Activated T-cell treated with anti-CD3 and anti-CD28 coated beads, Interleukin-2, amount 50 U/mL, for 24 hours (primary cell): ENCODE data around the gene SYTL1.

ENCODE experiments used
- DNase-seq: peaks from one replicate; pipeline ENCODE4 v3.0.0-alpha.2; 2020
- H3K27ac Mint-ChIP-seq: 2 replicates; pipeline ENCODE4 v1.8.0; 2020; ENCODE audit warnings: mild to moderate bottlenecking, mixed read lengths
- H3K27me3 Mint-ChIP-seq: 2 replicates; pipeline ENCODE4 v1.8.0; 2020; ENCODE audit warnings: mixed read lengths
- H3K36me3 Mint-ChIP-seq: 2 replicates; pipeline ENCODE4 v1.8.0; 2020; ENCODE audit warnings: low read depth, mixed read lengths
- H3K4me1 Mint-ChIP-seq: 2 replicates; pipeline ENCODE4 v1.8.0; 2020; ENCODE audit warnings: low read depth, mixed read lengths
- H3K4me3 Mint-ChIP-seq: 2 replicates; pipeline ENCODE4 v1.8.0; 2020; ENCODE audit warnings: mild to moderate bottlenecking, moderate library complexity, mixed read lengths
- H3K9me3 Mint-ChIP-seq: 2 replicates; pipeline ENCODE4 v1.8.0; 2020; ENCODE audit warnings: mixed read lengths

Gene SYTL1

GRCh38 chr1:27341525-27342252, at the start of gene SYTL1:
Gene SYTL1 (plus strand): TSS chr1:27342022. CDS start chr1:27345335, 3,313 bp downstream.
- H3K27me3 Mint-ChIP-seq = no peaks in the 10 kb centered on the region
- peaks cover 58% of the 10 kb centered on the region for H3K4me1 Mint-ChIP-seq

GRCh38 chr1:27292106-27292505, 49.7 kb upstream of the SYTL1 start:
- H3K27ac Mint-ChIP-seq = no peak overlapping the region
- no peak for DNase-seq
- no peaks in the 10 kb centered on the region for H3K4me1 Mint-ChIP-seq
- no peak overlapping the region for H3K4me3 Mint-ChIP-seq
- no peaks in the 10 kb centered on the region for H3K9me3 Mint-ChIP-seq
- no peaks in the 10 kb centered on the region for H3K27me3 Mint-ChIP-seq
- peaks cover 44% of the 10 kb centered on the region for H3K36me3 Mint-ChIP-seq

More at GRCh38 chr1:27341525-27342252, at the start of gene SYTL1:
- peak within 1 kb of the TSS; percentile 79 for H3K4me3 Mint-ChIP-seq
- peak; percentile 79 for DNase-seq
- H3K9me3 Mint-ChIP-seq = no peaks in the 10 kb centered on the region
- H3K36me3 Mint-ChIP-seq = peaks cover 22% of the 10 kb centered on the region
- H3K27ac Mint-ChIP-seq = peak within 1 kb of the TSS; percentile 87

GRCh38 chr1:27293915-27294314, 47.9 kb upstream of the SYTL1 start:
- no peaks in the 10 kb centered on the region for H3K27me3 Mint-ChIP-seq
- DNase-seq = no peak
- no peak overlapping the region for H3K27ac Mint-ChIP-seq
- no peaks in the 10 kb centered on the region for H3K4me1 Mint-ChIP-seq
- H3K36me3 Mint-ChIP-seq = peaks cover 41% of the 10 kb centered on the region
- no peak overlapping the region for H3K4me3 Mint-ChIP-seq
- H3K9me3 Mint-ChIP-seq = no peaks in the 10 kb centered on the region

DNA sequence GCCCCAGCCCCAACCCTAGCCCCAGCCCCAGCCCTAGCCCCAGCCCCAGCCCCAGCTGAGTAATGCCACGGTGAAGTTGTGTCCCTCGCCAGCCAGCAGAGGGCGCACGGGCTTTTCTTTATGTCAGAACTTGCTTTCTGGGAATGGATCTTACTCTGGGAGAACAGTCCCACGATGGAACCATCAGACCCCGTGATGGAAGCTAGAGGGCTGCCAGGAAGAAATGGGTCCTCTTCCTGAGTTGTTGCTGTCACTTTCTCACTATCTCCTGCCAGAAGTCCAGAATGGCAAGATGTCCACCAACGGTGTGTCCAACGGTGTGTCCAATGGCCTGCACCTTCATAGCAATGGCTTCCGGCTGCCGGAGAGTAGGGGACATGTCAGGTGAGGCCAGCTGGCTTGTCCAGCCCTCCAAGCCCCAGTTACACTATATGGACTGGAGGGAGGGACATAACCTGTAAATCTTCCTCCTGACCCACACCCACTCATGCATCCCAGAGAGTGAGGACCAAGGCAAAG, 45.0 kb upstream of the SYTL1 start:
- no peak overlapping the region for H3K4me3 Mint-ChIP-seq
- H3K4me1 Mint-ChIP-seq = no peaks in the 10 kb centered on the region
- peak; percentile 80 for DNase-seq
- H3K36me3 Mint-ChIP-seq = peaks cover 49% of the 10 kb centered on the region
- H3K9me3 Mint-ChIP-seq = no peaks in the 10 kb centered on the region
- no peak overlapping the region for H3K27ac Mint-ChIP-seq
- H3K27me3 Mint-ChIP-seq = no peaks in the 10 kb centered on the region

DNA sequence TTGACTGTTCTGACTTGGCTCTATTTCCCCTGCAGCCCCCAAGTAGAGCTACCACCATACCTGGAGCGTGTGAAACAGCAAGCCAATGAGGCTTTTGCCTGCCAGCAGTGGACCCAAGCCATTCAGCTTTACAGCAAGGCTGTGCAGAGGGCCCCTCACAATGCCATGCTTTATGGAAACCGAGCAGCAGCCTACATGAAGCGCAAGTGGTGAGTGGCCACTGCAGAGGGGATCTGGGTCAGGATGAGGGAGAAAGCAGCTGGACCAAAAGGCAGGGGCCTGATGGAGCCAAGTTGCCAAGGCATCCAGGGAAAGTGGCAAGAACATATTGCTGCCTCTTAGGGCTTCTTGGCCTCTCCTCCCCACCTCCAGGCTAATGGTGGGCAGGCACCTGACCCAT, 43.9 kb upstream of the SYTL1 start:
- Mint-ChIP-seq H3K36me3 (peaks cover 51% of the 10 kb centered on the region), H3K4me1 (no peaks in the 10 kb centered on the region), H3K27ac (no peak overlapping the region), H3K4me3 (no peak overlapping the region), H3K9me3 (no peaks in the 10 kb centered on the region), H3K27me3 (no peaks in the 10 kb centered on the region)
- DNase-seq = no peak

DNA sequence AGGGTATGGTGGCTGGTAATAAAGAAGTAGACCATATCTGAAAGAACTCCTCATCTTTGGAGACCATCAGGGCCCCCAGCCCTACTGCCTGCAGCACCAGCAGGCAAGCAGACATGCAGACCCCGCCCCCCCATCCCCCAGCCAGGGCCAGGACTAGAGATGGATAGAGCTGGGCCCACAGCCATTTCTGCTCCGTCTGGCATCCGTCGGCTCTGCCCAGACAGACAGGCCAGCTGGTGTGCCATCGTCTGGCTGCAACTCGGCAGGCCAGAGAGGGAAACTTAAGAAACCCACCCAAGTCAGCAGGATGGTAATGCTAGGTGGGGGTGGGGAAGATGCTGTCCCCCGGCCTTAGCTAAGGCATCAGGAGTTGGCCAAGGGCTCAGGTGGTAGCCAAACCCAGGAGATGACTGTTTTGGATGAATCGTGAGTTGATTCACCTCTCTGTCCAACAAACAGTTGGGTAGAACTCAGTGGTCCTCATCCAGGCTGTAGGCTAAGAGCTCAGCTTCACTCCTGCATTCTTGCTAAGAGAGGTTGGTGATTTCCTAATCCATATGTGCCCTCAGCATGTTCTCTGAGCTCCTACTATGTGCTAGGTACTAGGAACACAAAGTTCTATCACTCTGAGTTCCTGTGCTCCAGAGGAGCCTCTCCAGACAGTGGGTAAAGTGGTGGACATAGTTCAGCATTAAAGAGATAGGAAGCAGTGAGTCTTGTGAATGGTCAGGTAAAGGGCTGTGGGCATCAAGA, 43.0 kb upstream of the SYTL1 start:
- DNase-seq = no peak
- H3K4me1 Mint-ChIP-seq = no peaks in the 10 kb centered on the region
- no peak overlapping the region for H3K27ac Mint-ChIP-seq
- no peak overlapping the region for H3K4me3 Mint-ChIP-seq
- H3K9me3 Mint-ChIP-seq = no peaks in the 10 kb centered on the region
- H3K36me3 Mint-ChIP-seq = peaks cover 47% of the 10 kb centered on the region
- no peaks in the 10 kb centered on the region for H3K27me3 Mint-ChIP-seq

DNA sequence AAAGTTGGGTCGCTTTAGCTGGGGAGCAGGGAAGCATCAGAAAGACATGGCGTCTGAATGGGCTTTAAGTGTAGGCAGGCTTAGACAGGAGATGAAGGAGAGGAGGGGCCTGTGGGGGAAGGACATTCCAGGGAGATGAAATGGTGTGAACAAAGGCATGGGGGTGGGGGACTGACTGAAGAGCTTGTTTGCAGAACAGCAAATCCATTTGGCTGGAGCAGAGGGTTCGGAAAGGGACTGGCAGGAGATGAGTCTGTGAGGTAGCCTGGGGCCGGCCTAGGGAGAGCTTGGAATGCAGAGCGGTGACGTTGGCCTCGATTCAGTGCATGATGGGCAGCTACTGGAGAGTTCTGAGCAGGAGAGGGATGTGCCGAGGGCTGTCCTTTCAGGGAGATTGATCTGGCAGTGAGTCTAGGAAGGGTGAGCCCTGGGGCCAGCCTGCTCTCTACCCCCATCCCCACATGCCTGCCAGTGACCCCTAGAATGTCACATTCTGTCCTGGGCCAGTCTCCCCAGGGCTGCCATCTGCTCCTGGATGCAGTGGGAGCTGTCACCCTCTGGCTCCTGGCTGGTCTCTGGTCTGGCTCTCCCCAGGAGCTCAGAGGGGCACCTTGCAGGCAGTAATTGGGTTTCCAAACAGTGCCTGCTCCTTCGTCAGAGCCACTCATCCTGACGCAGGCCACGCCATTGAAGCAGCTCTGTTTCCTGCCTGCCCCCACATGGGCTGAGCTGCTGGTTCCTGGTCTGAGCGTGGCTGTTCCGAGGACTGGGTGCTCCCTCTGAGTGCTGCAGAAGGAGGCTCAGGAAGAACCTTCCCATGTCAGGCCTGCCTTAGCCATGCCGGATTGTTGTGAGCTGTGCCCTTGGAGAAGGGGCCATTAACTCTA, 42.2 kb upstream of the SYTL1 start:
- Mint-ChIP-seq H3K4me3 (no peak overlapping the region), H3K4me1 (no peaks in the 10 kb centered on the region), H3K36me3 (peaks cover 42% of the 10 kb centered on the region), H3K9me3 (no peaks in the 10 kb centered on the region), H3K27me3 (no peaks in the 10 kb centered on the region), H3K27ac (no peak overlapping the region)
- DNase-seq = no peak

GRCh38 chr1:27300341-27301051, 41.3 kb upstream of the SYTL1 start:
- Mint-ChIP-seq H3K27me3 (no peaks in the 10 kb centered on the region), H3K9me3 (no peaks in the 10 kb centered on the region), H3K36me3 (peaks cover 37% of the 10 kb centered on the region), H3K4me1 (no peaks in the 10 kb centered on the region), H3K27ac (no peak overlapping the region), H3K4me3 (no peak overlapping the region)
- peak; percentile 86 for DNase-seq

DNA sequence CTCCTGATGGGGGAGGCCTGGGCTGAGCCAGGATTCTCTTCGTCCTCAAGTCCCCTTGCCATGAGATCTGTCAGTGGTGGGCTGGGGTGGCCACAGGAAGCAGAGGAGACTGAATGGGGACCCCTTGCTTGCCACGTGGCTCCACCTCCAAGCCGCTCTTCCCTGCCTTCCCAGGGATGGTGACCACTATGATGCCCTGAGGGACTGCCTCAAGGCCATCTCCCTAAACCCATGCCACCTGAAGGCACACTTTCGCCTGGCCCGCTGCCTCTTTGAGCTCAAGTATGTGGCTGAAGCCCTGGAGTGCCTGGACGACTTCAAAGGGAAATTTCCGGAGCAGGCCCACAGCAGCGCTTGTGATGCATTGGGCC, 40.8 kb upstream of the SYTL1 start:
- H3K36me3 Mint-ChIP-seq = peaks cover 38% of the 10 kb centered on the region
- no peaks in the 10 kb centered on the region for H3K9me3 Mint-ChIP-seq
- H3K4me3 Mint-ChIP-seq = no peak overlapping the region

DNA sequence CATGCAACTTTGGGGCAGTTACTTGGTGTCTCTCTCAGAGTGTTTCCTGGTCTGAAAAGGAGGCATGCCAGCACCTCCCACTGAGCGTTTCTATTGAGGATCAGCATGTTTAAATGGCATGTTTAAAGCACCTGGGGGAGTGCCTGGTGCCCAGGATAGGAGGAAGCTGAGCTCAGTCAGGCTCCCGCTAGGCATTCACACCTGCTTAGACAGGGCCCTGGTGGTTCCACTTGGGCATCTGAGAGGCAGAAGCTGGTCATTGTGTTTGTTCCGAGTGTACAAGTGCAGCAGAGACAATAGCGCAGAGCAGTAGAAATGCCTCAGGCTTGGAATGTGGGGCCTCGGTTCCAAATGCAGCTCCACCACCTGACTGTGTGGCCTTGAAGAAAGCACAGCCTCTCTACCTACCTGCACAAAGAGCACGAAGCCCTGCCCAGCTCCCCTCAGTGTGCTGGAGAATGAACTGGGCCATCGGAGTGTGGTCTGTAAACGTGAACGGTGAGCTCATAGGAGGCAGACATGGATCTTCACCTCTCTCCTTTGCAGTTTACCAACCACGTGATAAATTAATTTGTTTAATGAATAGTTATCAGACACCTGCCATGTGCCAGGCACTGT, 40.1 kb upstream of the SYTL1 start:
- H3K4me1 Mint-ChIP-seq = no peaks in the 10 kb centered on the region
- H3K9me3 Mint-ChIP-seq = no peaks in the 10 kb centered on the region
- no peak overlapping the region for H3K27ac Mint-ChIP-seq
- DNase-seq = no peak
- H3K4me3 Mint-ChIP-seq = no peak overlapping the region
- peaks cover 35% of the 10 kb centered on the region for H3K36me3 Mint-ChIP-seq
- H3K27me3 Mint-ChIP-seq = no peaks in the 10 kb centered on the region

More for the DNA sequence above, 40.8 kb upstream of the SYTL1 start:
- no peak for DNase-seq
- Mint-ChIP-seq H3K27ac (no peak overlapping the region), H3K27me3 (no peaks in the 10 kb centered on the region), H3K4me1 (no peaks in the 10 kb centered on the region)

- DNase-seq = no peak
- H3K4me3 Mint-ChIP-seq = no peak overlapping the region
- no peaks in the 10 kb centered on the region for H3K4me1 Mint-ChIP-seq
- peaks cover 35% of the 10 kb centered on the region for H3K36me3 Mint-ChIP-seq
- no peak overlapping the region for H3K27ac Mint-ChIP-seq
- no peaks in the 10 kb centered on the region for H3K27me3 Mint-ChIP-seq
- H3K9me3 Mint-ChIP-seq = no peaks in the 10 kb centered on the region
Observed at GRCh38 chr1:27302612-27303011, 39.2 kb upstream of the SYTL1 start.

- no peaks in the 10 kb centered on the region for H3K27me3 Mint-ChIP-seq
- DNase-seq = no peak
- no peaks in the 10 kb centered on the region for H3K4me1 Mint-ChIP-seq
- H3K9me3 Mint-ChIP-seq = no peaks in the 10 kb centered on the region
- peaks cover 29% of the 10 kb centered on the region for H3K36me3 Mint-ChIP-seq
- H3K4me3 Mint-ChIP-seq = no peak overlapping the region
- no peak overlapping the region for H3K27ac Mint-ChIP-seq
Observed at GRCh38 chr1:27303509-27303908, 38.3 kb upstream of the SYTL1 start.

GRCh38 chr1:27306071-27306470, 35.8 kb upstream of the SYTL1 start:
- Mint-ChIP-seq H3K36me3 (peaks cover 19% of the 10 kb centered on the region), H3K9me3 (no peaks in the 10 kb centered on the region), H3K27me3 (no peaks in the 10 kb centered on the region), H3K4me1 (no peaks in the 10 kb centered on the region), H3K27ac (no peak overlapping the region), H3K4me3 (no peak overlapping the region)
- no peak for DNase-seq
